ENCODE data around the gene TMED4. TPM values are rescaled to one million over a fixed set of nuclear protein-coding genes. Genes with fewer than 3 reads are reported as not detected.

The TMED4 gene
- total and polyA plus RNA-seq, 2 donors (not counting 1 experiment from before 2014, with no cell fraction given): 84.1 to 102 TPM

- Mint-ChIP-seq H3K9me3 (ENCODE audit: insufficient read depth) (no peaks in the 10 kb centered on the region), H3K4me3 (no peak overlapping the region), H3K27ac (no peak overlapping the region), H3K27me3 (no peaks in the 10 kb centered on the region), H3K4me1 (peaks cover 7% of the 10 kb centered on the region)
- Histone ChIP-seq H2AFZ (ENCODE audit: insufficient read depth, low read depth, low read length, poor library complexity, severe bottlenecking) (no peak overlapping the region), H3K27me3 (replicated peaks in 1 of 4; ENCODE audit: control extremely low read depth in 1 of 4, control insufficient read depth in 3 of 4, insufficient read depth in 4 of 4, low read length in 3 of 4) (no peaks in the 10 kb centered on the region), H3K4me2 (replicated peaks; ENCODE audit: low read depth, low read length, poor library complexity, severe bottlenecking) (no peak overlapping the region), H3K9me3 (ENCODE audit: control extremely low read depth in 1 of 3, control insufficient read depth in 2 of 3, insufficient read depth in 1 of 3, low read length in 2 of 3) (no peaks in the 10 kb centered on the region), H3K36me3 (replicated peaks in 1 of 2; ENCODE audit: control extremely low read depth in 1 of 2, control insufficient read depth in 1 of 2, extremely low read depth in 1 of 2, insufficient read depth in 2 of 2, low read length in 1 of 2) (no peaks in the 10 kb centered on the region), H3K27ac (ENCODE audit: low read length in 2 of 2) (no peak overlapping the region), H3K4me3 (ENCODE audit: control extremely low read depth in 1 of 5, extremely low read depth in 1 of 5, insufficient read depth in 1 of 5, low read depth in 2 of 5, low read length in 4 of 5) (no peak overlapping the region), H3K79me2 (ENCODE audit: control insufficient read depth, insufficient read depth, low read length) (no peaks in the 10 kb centered on the region), H4K20me1 (ENCODE audit: control insufficient read depth, insufficient read depth, low read length, poor library complexity, severe bottlenecking) (no peaks in the 10 kb centered on the region), H3K9ac (ENCODE audit: low read length) (no peak overlapping the region), H3K4me1 (ENCODE audit: control insufficient read depth in 2 of 2, insufficient read depth in 2 of 2, low read length in 2 of 2) (peaks cover 3 to 6% of the 10 kb centered on the region in 2 donors)
- TF ChIP-seq EZH2 (IDR thresholded peaks at IDR 0.05; ENCODE audit: borderline replicate concordance, insufficient read depth, low read depth, low read length, poor library complexity, severe bottlenecking) (no peak), CTCF (IDR thresholded peaks at IDR 0.05) (no peak)
- CTCF ChIA-PET: interaction anchor here (1.0 to 1.9 kb wide), 4 partner anchors 14 to 43 kb away, joined by 3 to 6 read pairs (median 4); partner anchors contain the start of gene NUDCD3
- 95% methylated on average over 3 of the region's 5 CpGs for WGBS (ENCODE audit: insufficient coverage)
- no peak for ATAC-seq (ENCODE audit: low read depth)
- intact Hi-C loops (cut with micrococcal nuclease): no loop called here
- DNase-seq: no peak
- POLR2A ChIA-PET: no interaction called here
Observed at GRCh38 chr7:44534087-44534486, 47.9 kb downstream of the TMED4 start.

GRCh38 chr7:44533301-44534055, 48.6 kb downstream of the TMED4 start:
- Mint-ChIP-seq H3K4me1 (peaks cover 7% of the 10 kb centered on the region), H3K27ac (no peak overlapping the region), H3K27me3 (no peaks in the 10 kb centered on the region), H3K9me3 (ENCODE audit: insufficient read depth) (peaks cover under 1% of the 10 kb centered on the region), H3K4me3 (no peak overlapping the region)
- WGBS (ENCODE audit: insufficient coverage): 93% methylated on average over 8 of the region's 8 CpGs
- Histone ChIP-seq H3K4me2 (replicated peaks; ENCODE audit: low read depth, low read length, poor library complexity, severe bottlenecking) (no peak overlapping the region), H3K27me3 (replicated peaks in 1 of 4; ENCODE audit: control extremely low read depth in 1 of 4, control insufficient read depth in 3 of 4, insufficient read depth in 4 of 4, low read length in 3 of 4) (no peaks in the 10 kb centered on the region), H4K20me1 (ENCODE audit: control insufficient read depth, insufficient read depth, low read length, poor library complexity, severe bottlenecking) (no peaks in the 10 kb centered on the region), H3K36me3 (replicated peaks in 1 of 2; ENCODE audit: control extremely low read depth in 1 of 2, control insufficient read depth in 1 of 2, extremely low read depth in 1 of 2, insufficient read depth in 2 of 2, low read length in 1 of 2) (no peaks in the 10 kb centered on the region), H3K4me3 (ENCODE audit: control extremely low read depth in 1 of 5, extremely low read depth in 1 of 5, insufficient read depth in 1 of 5, low read depth in 2 of 5, low read length in 4 of 5) (no peak overlapping the region), H3K27ac (ENCODE audit: low read length in 2 of 2) (no peak overlapping the region), H3K79me2 (ENCODE audit: control insufficient read depth, insufficient read depth, low read length) (no peaks in the 10 kb centered on the region), H3K4me1 (ENCODE audit: control insufficient read depth in 2 of 2, insufficient read depth in 2 of 2, low read length in 2 of 2) (peaks cover 3 to 6% of the 10 kb centered on the region in 2 donors), H3K9ac (ENCODE audit: low read length) (no peak overlapping the region), H2AFZ (ENCODE audit: insufficient read depth, low read depth, low read length, poor library complexity, severe bottlenecking) (no peak overlapping the region), H3K9me3 (ENCODE audit: control extremely low read depth in 1 of 3, control insufficient read depth in 2 of 3, insufficient read depth in 1 of 3, low read length in 2 of 3) (no peaks in the 10 kb centered on the region)
- DNase-seq (no peak), ATAC-seq (ENCODE audit: low read depth) (no peak)
- intact Hi-C loops (cut with micrococcal nuclease): no loop called here
- ChIA-PET POLR2A (no interaction called here), CTCF (interaction anchor here (1.9 kb wide), 1 partner anchor 43 kb away, joined by 6 read pairs; the partner anchor contains the start of gene NUDCD3)
- TF ChIP-seq CTCF (IDR thresholded peaks at IDR 0.05) (no peak), EZH2 (IDR thresholded peaks at IDR 0.05; ENCODE audit: borderline replicate concordance, insufficient read depth, low read depth, low read length, poor library complexity, severe bottlenecking) (no peak)

Measured in B cell (primary cell).